HG02840 (cell line): ENCODE measurements around the gene PSMD11.
A peak's percentile ranks its signal among the peaks of the same experiment; 100 is the strongest.

ENCODE experiments used
- ATAC-seq: cut with Tn5 transposase; IDR thresholded peaks from one replicate; pipeline ENCODE4 v1.9.1; 2021; ENCODE audit warnings: mild to moderate bottlenecking, moderate library complexity, moderate number of reproducible peaks; ENCODE audit not compliant: unreplicated experiment, low FRiP score

Gene PSMD11

DNA sequence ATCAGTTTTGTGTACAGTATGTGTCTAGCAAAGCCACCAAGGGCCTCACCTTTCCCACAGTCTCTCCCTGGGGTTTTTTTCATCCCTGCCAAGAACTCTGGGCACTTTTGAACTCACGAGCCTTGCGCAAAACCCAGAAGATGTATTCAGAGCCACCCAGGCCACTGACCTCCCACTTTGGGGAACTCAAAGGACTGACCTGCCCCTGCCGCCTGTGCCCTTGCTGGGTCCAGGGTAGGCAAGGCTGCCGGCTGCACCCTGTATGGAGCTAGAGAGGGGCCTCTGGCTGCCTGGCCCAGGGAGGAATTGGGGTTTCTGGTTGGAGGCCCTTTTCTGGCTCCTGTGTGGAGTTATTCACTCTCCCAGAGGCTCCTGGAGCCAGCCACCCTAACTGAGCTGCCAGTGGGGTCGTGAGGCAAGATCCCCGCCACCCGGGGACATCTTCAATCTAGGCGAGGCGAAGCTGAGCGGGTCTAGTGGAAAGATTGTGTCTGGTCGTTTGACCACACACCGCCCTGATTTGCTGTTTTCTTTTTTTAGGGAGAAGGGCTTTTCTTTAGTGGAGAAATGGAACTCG is 44.4 kb downstream of the PSMD11 start:
- ATAC-seq, result no peak

DNA sequence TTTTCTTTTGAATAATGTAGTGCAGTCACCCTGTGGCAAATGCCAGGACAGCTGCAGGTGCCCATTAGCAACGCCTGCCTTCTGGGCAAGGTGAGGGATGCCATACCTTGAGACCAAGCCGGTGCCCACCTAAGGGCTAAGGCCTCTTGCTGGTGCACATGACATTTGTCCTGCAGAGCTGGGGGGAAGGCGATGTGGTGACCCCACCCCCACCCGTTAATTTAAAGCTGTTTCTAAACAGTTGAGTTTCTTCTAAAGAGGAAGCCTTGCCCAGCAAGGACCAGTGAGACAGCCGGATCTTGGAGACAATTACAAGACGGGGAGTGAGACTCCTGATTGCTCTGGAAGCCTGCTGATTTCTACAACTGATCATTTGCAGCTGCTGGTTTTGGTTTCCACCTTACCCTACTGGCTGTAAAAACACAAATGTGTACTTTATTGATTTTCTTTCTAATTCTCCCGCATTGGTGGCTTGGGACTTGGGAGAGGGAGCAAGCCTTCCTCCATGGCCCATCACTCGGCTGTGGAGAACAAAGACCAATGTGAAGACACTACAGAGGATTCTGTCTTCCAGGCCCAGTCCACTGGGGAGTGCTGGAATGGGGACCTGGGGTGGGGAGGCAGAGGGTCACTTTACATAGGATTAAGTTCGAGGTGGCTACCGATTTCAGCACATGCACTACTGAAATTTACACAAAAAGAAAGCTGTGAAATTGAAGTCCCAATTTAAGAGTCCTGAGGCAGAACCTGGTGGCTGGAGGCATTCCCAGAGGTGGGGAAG is 45.2 kb downstream of the PSMD11 start:
- ATAC-seq, result no peak

GRCh38 chr17:32490101-32490482 is 45.8 kb downstream of the PSMD11 start:
- no peak for ATAC-seq

- no peak for ATAC-seq
These were observed 47.3 kb downstream of the PSMD11 start for GRCh38 chr17:32491371-32492263.

- ATAC-seq, result no peak
These were observed 47.9 kb downstream of the PSMD11 start for GRCh38 chr17:32492264-32492589.

DNA sequence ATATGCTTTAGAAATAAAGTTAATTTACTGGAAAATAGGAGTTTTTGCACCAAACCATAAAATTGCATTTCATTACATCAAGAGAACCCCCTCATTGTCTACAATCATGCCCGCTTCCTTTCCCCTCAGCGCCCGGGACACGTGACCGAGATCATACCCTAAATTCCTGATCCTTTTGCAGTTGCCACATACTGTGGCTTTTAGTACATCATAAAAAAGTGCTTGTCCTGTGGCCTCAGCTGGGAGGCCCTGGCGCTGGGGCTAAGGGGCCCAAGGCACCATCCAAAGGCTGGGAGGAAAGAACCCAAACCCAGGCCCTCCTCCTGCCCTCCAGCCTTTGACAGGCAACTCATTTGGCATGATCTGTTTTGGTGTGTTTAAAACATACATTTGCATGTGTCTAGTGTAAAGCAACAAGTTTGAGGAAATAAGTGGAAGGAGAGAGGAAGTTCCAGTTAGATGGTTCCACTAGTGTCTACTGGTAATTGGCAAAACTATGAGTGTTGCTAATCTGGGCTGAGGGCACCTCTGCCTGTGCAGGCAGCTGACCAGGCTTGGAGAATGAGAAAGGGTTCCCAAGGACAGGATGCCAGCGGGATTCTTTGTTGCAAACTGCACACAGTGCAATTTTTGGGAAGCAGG is 48.5 kb downstream of the PSMD11 start:
- ATAC-seq, result no peak

GRCh38 chr17:32493571-32493970 is 49.3 kb downstream of the PSMD11 start:
- no peak for ATAC-seq

DNA sequence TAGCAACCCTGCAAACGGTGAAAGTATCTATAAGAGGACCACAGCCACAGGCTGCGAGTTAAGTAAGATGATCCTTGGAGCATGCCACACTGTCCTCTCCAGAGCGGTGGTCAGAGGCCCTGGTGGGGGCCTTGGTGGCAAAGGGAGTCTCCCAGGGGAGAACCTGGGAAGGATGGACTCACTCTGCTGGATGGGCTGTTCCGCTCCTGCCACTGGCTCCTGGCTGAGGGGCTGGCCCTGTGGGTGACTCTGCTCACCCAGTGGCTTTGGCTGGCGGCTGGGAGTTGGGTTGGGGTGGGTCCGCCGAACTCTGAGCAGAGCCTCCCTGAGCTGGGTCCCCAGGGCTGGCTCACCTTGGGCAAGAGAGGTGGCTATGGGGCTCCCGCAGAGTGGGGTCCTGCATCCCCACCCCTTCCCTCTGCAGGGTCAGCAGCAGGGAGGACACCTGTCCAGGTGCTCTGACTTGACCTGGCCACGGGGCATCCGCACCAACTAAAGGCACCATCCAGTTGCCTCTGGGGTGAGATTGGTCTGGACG is 49.7 kb downstream of the PSMD11 start:
- no peak for ATAC-seq

DNA sequence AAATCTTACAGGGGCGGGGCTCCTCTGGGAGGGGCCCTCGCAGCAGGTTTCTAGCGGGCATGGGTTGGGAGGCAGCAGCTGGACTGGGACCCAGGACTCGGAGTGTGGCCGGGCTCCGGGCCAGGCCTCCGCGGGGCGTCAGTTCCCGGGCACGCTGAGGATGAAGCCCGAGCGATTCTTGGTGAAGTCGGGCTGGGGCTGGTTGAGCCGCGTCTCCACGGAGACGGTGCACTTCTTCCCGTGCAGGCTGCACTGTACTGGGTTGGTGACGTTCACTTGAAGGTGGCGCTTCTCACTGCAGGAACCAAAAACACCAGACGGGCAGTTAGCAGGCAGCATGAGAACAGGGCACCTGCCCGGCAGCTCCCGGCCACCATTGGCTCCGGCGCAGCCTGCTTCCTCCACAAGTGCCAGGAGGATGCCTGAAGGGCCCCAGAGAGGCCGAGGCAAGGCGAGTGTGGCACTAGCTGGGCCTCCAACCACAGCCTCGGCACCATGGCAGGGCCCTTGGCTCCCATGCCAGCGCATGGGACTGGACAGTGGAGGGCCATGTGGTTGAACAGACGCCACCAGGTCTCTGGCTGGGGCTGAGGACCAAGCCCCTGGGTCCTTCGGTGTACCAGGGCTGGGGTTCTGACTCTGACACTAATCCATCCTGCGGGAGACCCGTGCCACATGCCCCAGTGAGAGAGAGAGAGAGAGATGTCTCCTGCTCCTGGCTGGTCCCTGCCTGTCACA is 50.5 kb downstream of the PSMD11 start:
- ATAC-seq, result no peak

- ATAC-seq, result no peak
These were observed 51.3 kb downstream of the PSMD11 start for GRCh38 chr17:32495359-32496231.

DNA sequence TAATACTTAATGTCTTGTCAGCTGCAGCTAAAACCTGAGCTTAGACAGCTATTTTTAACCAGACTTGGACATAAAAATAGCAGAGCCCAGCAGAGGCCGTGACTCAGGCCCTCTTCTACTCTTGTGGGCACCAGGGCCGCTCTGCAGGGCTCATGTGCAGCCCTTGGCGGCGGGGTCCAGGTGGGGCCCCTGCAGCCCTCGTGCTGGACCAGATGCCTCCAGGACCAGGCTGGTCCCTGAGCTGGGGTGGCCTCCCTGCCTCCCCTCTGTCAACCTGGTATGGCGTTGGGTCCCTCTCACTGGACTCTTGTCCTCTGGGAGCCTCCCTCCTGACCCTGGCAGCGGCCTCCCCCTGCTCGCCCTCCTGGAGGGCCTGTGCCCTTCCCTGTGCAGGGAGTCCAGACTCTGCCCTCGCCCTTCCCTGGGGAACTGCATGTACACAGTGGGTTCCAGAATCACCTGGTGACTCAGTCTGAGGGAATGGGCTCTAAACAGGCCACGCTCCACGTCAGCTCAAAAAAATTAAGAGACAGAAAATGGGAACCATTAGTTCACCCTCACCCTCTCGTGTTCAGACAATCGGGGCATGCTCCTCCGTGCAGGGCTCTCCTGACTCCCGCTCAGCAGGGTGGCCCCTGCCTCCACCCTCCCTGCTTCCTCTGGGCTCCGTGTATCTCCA is 52.2 kb downstream of the PSMD11 start:
- no peak for ATAC-seq

DNA sequence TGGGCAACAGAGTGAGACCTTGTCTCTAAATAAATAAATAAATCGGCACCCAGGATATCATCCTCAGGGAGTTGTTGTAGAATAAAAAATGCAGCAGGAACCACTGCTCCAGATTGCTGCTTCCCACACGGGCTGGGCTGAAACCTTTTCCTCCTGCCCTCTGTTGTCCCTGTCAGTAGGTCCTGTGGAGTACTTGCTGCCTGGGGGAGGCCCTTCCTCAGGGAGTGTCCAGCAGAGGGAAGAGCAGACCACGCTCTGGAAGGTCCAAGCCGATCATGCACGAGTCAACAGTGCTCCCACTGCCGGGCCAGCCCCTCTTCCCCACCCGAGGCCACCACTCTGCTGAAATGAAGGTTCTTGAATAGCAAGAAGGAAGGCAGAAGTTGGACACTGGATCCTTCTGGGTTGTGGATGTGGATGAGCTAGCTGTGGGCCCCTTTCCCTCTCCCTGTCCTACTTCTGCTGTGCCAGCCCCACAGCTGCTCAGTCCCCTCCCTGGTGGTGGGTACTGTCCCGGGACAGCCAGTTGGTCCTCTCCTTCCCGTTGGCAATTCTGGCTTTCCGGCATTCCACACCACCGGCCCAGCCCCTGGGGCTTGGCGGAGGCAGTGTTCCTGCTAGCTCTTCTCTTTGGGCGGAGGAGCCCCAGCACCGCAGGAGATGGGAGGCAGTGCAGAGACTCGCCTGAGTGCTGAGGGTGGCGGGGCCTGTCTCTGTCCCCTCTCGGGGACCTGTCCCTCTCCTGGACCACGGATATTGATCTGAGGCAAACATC is 53.3 kb downstream of the PSMD11 start:
- no peak for ATAC-seq

DNA sequence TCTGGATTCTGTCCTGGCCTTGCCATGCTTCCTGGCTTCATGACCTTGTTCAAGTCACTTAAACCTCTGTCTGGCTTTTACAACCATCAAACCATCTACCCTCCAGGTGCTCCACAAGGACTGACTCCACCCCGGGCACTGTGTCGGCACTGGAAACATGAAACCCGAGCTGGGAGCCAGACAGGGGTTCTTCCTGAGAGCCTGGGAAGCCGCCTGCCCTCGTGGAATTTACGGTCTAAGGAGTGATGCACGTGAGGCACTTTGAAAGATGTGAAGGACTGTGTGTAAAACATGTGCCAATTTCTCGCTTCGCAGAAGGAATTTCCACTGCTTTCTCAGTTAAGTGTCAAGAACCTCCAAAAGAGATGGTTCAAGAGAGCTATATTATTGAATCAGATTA is 54.1 kb downstream of the PSMD11 start:
- ATAC-seq, result no peak

DNA sequence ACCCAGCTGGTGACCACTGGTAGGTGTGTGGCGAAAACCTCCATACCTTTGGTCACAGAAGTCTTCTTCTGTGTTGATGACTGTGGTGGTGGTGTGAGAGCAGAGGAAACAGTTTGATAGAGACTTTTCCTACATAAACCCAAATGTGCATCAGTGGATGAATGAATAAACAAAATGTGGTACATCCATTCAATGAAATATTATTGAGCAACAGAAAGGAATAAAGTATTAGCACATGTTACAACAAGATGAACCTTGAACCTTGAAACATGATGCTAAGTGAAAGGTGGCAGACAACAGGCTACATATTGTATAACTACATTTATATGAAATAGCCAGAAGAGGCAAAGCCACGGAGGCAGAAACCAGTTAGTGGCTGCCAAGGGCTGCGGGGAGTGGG is 57.7 kb downstream of the PSMD11 start:
- no peak for ATAC-seq

DNA sequence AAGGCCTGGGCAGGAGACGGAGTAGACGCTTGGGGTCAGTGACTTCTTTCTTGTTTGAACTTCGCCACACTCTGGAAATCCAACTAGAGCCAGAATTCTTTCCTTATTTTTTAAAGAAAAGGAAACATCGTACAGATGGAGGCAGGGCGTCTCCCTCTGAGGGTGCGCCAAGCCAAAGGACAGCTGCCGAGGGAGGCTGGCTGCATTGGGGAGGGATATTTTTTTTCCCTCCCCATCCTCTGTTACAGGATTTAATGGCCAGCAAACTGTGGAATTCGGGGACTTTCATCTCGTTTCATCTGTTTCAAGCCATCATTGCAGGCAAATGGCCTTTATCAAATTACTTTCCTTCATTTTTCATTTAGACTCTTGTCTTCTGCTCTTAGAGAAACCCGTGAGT is 58.4 kb downstream of the PSMD11 start:
- ATAC-seq, result no peak

DNA sequence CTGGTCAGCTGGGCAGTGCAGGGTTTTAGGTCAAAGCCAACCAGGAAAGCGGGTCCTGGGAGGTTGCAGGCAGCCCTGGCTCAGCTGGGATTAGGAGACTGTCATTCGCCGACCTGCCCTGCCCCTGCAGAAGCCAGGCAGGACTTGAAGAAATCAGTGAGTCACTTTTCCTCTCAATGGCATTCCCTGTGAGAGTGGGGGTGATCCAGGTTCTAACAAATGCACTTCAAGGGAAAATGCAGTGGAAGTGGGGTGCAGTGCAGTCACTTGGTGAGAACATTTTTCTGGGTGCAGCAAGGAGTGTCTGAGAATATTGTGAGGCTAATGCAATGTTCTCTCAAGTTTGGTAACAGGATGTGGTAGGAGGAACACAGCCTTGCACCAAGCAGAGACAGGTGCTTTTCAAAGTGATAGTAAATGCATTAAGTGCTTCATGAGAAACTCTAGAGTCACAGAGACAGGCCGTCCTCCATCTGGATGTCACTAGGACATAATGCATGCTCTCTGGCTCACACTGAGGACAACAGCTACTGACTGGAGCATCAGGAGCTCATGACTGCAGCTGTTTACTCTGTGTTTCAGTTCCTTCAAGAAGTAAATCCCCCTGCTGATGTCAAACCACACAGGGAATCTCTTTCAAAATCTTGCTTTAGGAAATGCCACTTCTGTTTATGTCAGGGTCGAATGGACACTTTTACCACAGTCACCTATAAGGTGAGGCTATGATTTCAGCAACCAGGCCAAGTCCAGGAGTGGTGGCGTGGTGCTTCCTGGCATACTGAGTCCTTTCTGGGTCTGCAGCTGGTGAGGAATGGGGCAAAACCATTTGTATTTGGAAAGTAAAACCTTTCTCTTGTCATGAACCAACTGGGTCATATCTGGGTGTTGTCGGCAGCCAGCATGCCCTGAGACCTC is 59.2 kb downstream of the PSMD11 start:
- ATAC-seq, result peak; percentile 82
